Liver (tissue), 9 donors: ENCODE measurements around the gene VAC14. TPM values are rescaled to one million over a fixed set of nuclear protein-coding genes. Genes with fewer than 3 reads are reported as not detected.

Source experiments
- DNase-seq: peaks from one replicate; pipeline ENCODE4 v3.0.0-alpha.2; 2017; ENCODE audit warnings: low spot score
- H3K27ac ChIP-seq, 2 donors: one replicate each; pipeline ENCODE4 v1.7.0; 2013; ENCODE audit warnings: inconsistent platforms in 2 of 2, low read length in 2 of 2, control low read depth in 1 of 2, low read depth in 1 of 2, mild to moderate bottlenecking in 1 of 2
- H3K27me3 ChIP-seq, 4 donors: one replicate each; pipeline versions ENCODE4 v1.6.1 to v1.7.0; 2013; ENCODE audit warnings: low read length in 3 of 4, inconsistent platforms in 1 of 4, mild to moderate bottlenecking in 1 of 4, moderate library complexity in 1 of 4; ENCODE audit not compliant: control insufficient read depth in 4 of 4, insufficient read depth in 4 of 4
- H3K36me3 ChIP-seq, 4 donors: one replicate each; pipeline versions ENCODE4 v1.6.1 to v1.7.0; 2013; ENCODE audit warnings: low read length in 3 of 4, mild to moderate bottlenecking in 3 of 4, low read depth in 1 of 4, moderate library complexity in 1 of 4; ENCODE audit not compliant: control insufficient read depth in 4 of 4, insufficient read depth in 3 of 4
- H3K4me1 ChIP-seq, 4 donors: one replicate each; pipeline versions ENCODE4 v1.6.1 to v1.7.0; 2013; ENCODE audit warnings: low read length in 3 of 4, mild to moderate bottlenecking in 3 of 4, moderate library complexity in 1 of 4; ENCODE audit not compliant: control insufficient read depth in 4 of 4, insufficient read depth in 4 of 4
- H3K4me3 ChIP-seq, 3 donors: one replicate each; pipeline versions ENCODE4 v1.6.1 to v1.7.0; 2013; ENCODE audit warnings: low read length in 3 of 3, control low read depth in 1 of 3, low read depth in 1 of 3, mild to moderate bottlenecking in 1 of 3
- H3K9ac ChIP-seq, 2 donors: one replicate each; pipeline ENCODE4 v1.7.0; 2013; ENCODE audit warnings: low read length in 2 of 2, mild to moderate bottlenecking in 2 of 2, moderate library complexity in 2 of 2, control low read depth in 1 of 2, low read depth in 1 of 2
- H3K9me3 ChIP-seq, 4 donors: one replicate each; pipeline versions ENCODE4 v1.6.1 to v1.7.0; 2013; ENCODE audit warnings: low read length in 3 of 4; ENCODE audit not compliant: control insufficient read depth in 4 of 4
- ATF3 ChIP-seq: IDR thresholded peaks from 2 replicates; pipeline ENCODE4 v1.6.1; 2016; ENCODE audit warnings: antibody characterized with exemption
- EGR1 ChIP-seq, 2 donors: IDR thresholded peaks; 2 replicates each; pipeline ENCODE4 v1.6.1; 2016 to 2018; ENCODE audit warnings: antibody characterized with exemption in 2 of 2, low read depth in 2 of 2
- FOXA1 ChIP-seq: IDR thresholded peaks from 2 replicates; pipeline ENCODE4 v1.6.1; 2016; ENCODE audit warnings: antibody characterized with exemption
- FOXA2 ChIP-seq: IDR thresholded peaks from 2 replicates; pipeline ENCODE4 v1.6.1; 2016; ENCODE audit warnings: antibody characterized with exemption
- GABPA ChIP-seq, 2 donors: IDR thresholded peaks in 1 of 2; conservative IDR thresholded peaks in 1 of 2; 2 replicates each; pipeline ENCODE4 v1.6.1; 2016; ENCODE audit warnings: antibody characterized with exemption in 2 of 2, mild to moderate bottlenecking in 1 of 2, moderate library complexity in 1 of 2
- HNF4A ChIP-seq, 2 donors: conservative IDR thresholded peaks; 2 replicates each; pipeline ENCODE4 v1.6.1; 2016; ENCODE audit warnings: antibody characterized with exemption in 2 of 2, mild to moderate bottlenecking in 2 of 2
- HNF4G ChIP-seq: IDR thresholded peaks from 2 replicates; pipeline ENCODE4 v1.6.1; 2016; ENCODE audit warnings: antibody characterized with exemption
- JUND ChIP-seq, 2 donors: IDR thresholded peaks; 2 replicates each; pipeline ENCODE4 v1.6.1; 2016; ENCODE audit warnings: antibody characterized with exemption in 2 of 2
- NR2F2 ChIP-seq: IDR thresholded peaks from 2 replicates; pipeline ENCODE4 v1.6.1; 2016; ENCODE audit warnings: antibody characterized with exemption
- RAD21 ChIP-seq, 2 donors: IDR thresholded peaks; 2 replicates each; pipeline ENCODE4 v1.6.1; 2016; ENCODE audit warnings: antibody characterized with exemption in 2 of 2, mild to moderate bottlenecking in 2 of 2
- REST ChIP-seq: IDR thresholded peaks from 2 replicates; pipeline ENCODE4 v1.6.1; 2016; ENCODE audit warnings: antibody characterized with exemption, mild to moderate bottlenecking
- RXRA ChIP-seq, 2 donors: IDR thresholded peaks; 2 replicates each; pipeline ENCODE4 v1.6.1; 2017 to 2018; ENCODE audit warnings: antibody characterized with exemption in 2 of 2, mild to moderate bottlenecking in 1 of 2
- SP1 ChIP-seq: IDR thresholded peaks from 2 replicates; pipeline ENCODE4 v1.6.1; 2018; ENCODE audit warnings: antibody characterized with exemption, mild to moderate bottlenecking
- TAF1 ChIP-seq: conservative IDR thresholded peaks from 2 replicates; pipeline ENCODE4 v1.6.1; 2016; ENCODE audit warnings: antibody characterized with exemption, mild to moderate bottlenecking
- YY1 ChIP-seq: IDR thresholded peaks from 2 replicates; pipeline ENCODE4 v1.6.1; 2016; ENCODE audit warnings: antibody characterized with exemption, mild to moderate bottlenecking
- WGBS: extraction: QIAGEN DNeasy Blood & Tissue Kit; methylation state at CpG from one replicate; pipeline ENCODE4 v1.1.7; 2013; 5-methylcytosine and 5-hydroxymethylcytosine counted together
- polyA plus RNA-seq, 2 donors: library from polyadenylated mRNA; stranded (reverse) in 1 of 2; unstranded in 1 of 2; fragments of 200-250 nt in 1 of 2; fragments of >200 nt in 1 of 2; fragmentation: Nextera tagmentation in 1 of 2; extraction: Ambion mirVana in 1 of 2; gene quantifications; one replicate each; pipeline versions ENCODE4 v1.2.1 to v1.2.3, GENCODE V29; 2013 to 2015
- total RNA-seq, 2 donors: library from RNA; depleted of rRNA; stranded (reverse); fragments of >200 nt; gene quantifications; one replicate each; pipeline ENCODE4 v1.2.3, GENCODE V29; 2014
- TF ChIP-seq, protein P1 (sequence below): IDR thresholded peaks from 2 replicates; pipeline ENCODE4 v1.6.1; 2016; ENCODE audit warnings: antibody characterized with exemption
- TF ChIP-seq, protein P2 (sequence below): IDR thresholded peaks from 2 replicates; pipeline ENCODE4 v1.6.1; 2016; ENCODE audit warnings: antibody characterized with exemption
- TF ChIP-seq, protein P3 (sequence below): fragments of 150-350 bp; IDR thresholded peaks from 2 replicates; pipeline ENCODE4 v1.5.1; 2017; ENCODE audit warnings: improper control_type of control experiment, low read depth, low read length; ENCODE audit not compliant: missing input control
- donor health status: healthy.
- donor health status: healthy.
- donor health status: healthy.
- donor health status: healthy.
- donor health status: healthy.

The VAC14 gene
- total and polyA plus RNA-seq, 4 donors: 16.7 to 29.8 (median 20.5) TPM

GRCh38 chr16:70651524-70651923 is 149.4 kb downstream of the VAC14 start:
- WGBS: 87% methylated on average over 3 of the region's 3 CpGs
- peaks cover 0 to 7% (median 3%) of the 10 kb centered on the region in 4 donors for H3K4me1 ChIP-seq
- no peak overlapping the region for H3K27ac ChIP-seq
- H3K36me3 ChIP-seq: no peaks in the 10 kb centered on the region
- no peak overlapping the region for H3K9ac ChIP-seq
- no peaks in the 10 kb centered on the region for H3K27me3 ChIP-seq
- no peak for DNase-seq
- TF ChIP-seq EGR1 (IDR thresholded peaks at IDR 0.05; ENCODE audit: low read depth in 2 of 2) (no peak), TAF1 (no peak), JUND (IDR thresholded peaks at IDR 0.05) (no peak), FOXA1 (no peak), RXRA (IDR thresholded peaks at IDR 0.05) (no peak), ATF3 (no peak), HNF4G (no peak), HNF4A (conservative IDR thresholded peaks at IDR 0.05) (no peak), NR2F2 (no peak), GABPA (IDR thresholded peaks at IDR 0.05 in 1 of 2, conservative IDR thresholded peaks at IDR 0.05 in 1 of 2) (no peak), YY1 (no peak), REST (no peak), SP1 (no peak), FOXA2 (no peak), RAD21 (IDR thresholded peaks at IDR 0.05) (no peak)
- TF ChIP-seq, protein P1, sequence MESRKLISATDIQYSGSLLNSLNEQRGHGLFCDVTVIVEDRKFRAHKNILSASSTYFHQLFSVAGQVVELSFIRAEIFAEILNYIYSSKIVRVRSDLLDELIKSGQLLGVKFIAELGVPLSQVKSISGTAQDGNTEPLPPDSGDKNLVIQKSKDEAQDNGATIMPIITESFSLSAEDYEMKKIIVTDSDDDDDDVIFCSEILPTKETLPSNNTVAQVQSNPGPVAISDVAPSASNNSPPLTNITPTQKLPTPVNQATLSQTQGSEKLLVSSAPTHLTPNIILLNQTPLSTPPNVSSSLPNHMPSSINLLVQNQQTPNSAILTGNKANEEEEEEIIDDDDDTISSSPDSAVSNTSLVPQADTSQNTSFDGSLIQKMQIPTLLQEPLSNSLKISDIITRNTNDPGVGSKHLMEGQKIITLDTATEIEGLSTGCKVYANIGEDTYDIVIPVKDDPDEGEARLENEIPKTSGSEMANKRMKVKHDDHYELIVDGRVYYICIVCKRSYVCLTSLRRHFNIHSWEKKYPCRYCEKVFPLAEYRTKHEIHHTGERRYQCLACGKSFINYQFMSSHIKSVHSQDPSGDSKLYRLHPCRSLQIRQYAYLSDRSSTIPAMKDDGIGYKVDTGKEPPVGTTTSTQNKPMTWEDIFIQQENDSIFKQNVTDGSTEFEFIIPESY: no peak
- TF ChIP-seq, protein P2, sequence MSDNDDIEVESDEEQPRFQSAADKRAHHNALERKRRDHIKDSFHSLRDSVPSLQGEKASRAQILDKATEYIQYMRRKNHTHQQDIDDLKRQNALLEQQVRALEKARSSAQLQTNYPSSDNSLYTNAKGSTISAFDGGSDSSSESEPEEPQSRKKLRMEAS: no peak
- TF ChIP-seq, protein P3, sequence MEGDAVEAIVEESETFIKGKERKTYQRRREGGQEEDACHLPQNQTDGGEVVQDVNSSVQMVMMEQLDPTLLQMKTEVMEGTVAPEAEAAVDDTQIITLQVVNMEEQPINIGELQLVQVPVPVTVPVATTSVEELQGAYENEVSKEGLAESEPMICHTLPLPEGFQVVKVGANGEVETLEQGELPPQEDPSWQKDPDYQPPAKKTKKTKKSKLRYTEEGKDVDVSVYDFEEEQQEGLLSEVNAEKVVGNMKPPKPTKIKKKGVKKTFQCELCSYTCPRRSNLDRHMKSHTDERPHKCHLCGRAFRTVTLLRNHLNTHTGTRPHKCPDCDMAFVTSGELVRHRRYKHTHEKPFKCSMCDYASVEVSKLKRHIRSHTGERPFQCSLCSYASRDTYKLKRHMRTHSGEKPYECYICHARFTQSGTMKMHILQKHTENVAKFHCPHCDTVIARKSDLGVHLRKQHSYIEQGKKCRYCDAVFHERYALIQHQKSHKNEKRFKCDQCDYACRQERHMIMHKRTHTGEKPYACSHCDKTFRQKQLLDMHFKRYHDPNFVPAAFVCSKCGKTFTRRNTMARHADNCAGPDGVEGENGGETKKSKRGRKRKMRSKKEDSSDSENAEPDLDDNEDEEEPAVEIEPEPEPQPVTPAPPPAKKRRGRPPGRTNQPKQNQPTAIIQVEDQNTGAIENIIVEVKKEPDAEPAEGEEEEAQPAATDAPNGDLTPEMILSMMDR: no peak
- no peak overlapping the region for H3K4me3 ChIP-seq
- H3K9me3 ChIP-seq: no peaks in the 10 kb centered on the region
